ENCODE results near the gene DHRS13. TPM values are rescaled to one million over a fixed set of nuclear protein-coding genes. Genes with fewer than 3 reads are reported as not detected.

Gene DHRS13
- total RNA-seq, 4 donors from 2014 or later, result 2.1 to 3.6 (median 2.7) TPM

GRCh38 chr17:28878158-28878910, 24.5 kb downstream of the DHRS13 start:
- no peak for TF ChIP-seq CTCF (IDR thresholded peaks at IDR 0.05; ENCODE audit: low read depth)

- no peak for TF ChIP-seq CTCF (IDR thresholded peaks at IDR 0.05; ENCODE audit: low read depth)
Measured at GRCh38 chr17:28875848-28876550, 26.9 kb downstream of the DHRS13 start.

GRCh38 chr17:28874750-28875149, 28.1 kb downstream of the DHRS13 start:
- TF ChIP-seq CTCF (IDR thresholded peaks at IDR 0.05; ENCODE audit: low read depth), result no peak

GRCh38 chr17:28873839-28874238, 29.0 kb downstream of the DHRS13 start:
- no peak for TF ChIP-seq CTCF (IDR thresholded peaks at IDR 0.05; ENCODE audit: low read depth)

- no peak for TF ChIP-seq CTCF (IDR thresholded peaks at IDR 0.05; ENCODE audit: low read depth)
Measured at GRCh38 chr17:28871056-28871579, 31.8 kb downstream of the DHRS13 start.

- TF ChIP-seq CTCF (IDR thresholded peaks at IDR 0.05; ENCODE audit: low read depth), result no peak
Measured at GRCh38 chr17:28867276-28867675, 35.6 kb downstream of the DHRS13 start.

All from subcutaneous adipose tissue (tissue), 4 donors.